DND-41 (cell line): ENCODE data around the gene GCDH.

ENCODE experiments used
- CTCF ChIP-seq: IDR thresholded peaks from 2 replicates; pipeline ENCODE4 v1.5.1; 2012; ENCODE audit warnings: borderline replicate concordance, low read length, moderate library complexity, mild to moderate bottlenecking; ENCODE audit not compliant: poor library complexity, severe bottlenecking; ENCODE audit errors: extremely low read depth
- EZH2 ChIP-seq: IDR thresholded peaks from 3 replicates; pipeline ENCODE4 v1.6.1; 2012; ENCODE audit warnings: borderline replicate concordance, low read depth, mild to moderate bottlenecking, moderate library complexity, low read length, inconsistent platforms; ENCODE audit not compliant: severe bottlenecking

- peak; percentile 35 for TF ChIP-seq CTCF
- TF ChIP-seq EZH2 = no peak
Measured at GRCh38 chr19:12938779-12939601, 48.0 kb downstream of the GCDH start.
